NCI-H524 treated with DMSO at 0.1 percent for 48 hours (cell line): ENCODE results near the gene SPACDR.
A peak's percentile ranks its signal among the peaks of the same experiment; 100 is the strongest.
"Not testable (repeated sequence)": the region's sequence is repeated elsewhere in the genome, so short reads cannot be mapped to it uniquely, and the experiment has no call there.

Experiments used
- DNase-seq: peaks from one replicate; lab custom pipeline; 2025; lab: John Stamatoyannopoulos, UW

SPACDR gene

DNA sequence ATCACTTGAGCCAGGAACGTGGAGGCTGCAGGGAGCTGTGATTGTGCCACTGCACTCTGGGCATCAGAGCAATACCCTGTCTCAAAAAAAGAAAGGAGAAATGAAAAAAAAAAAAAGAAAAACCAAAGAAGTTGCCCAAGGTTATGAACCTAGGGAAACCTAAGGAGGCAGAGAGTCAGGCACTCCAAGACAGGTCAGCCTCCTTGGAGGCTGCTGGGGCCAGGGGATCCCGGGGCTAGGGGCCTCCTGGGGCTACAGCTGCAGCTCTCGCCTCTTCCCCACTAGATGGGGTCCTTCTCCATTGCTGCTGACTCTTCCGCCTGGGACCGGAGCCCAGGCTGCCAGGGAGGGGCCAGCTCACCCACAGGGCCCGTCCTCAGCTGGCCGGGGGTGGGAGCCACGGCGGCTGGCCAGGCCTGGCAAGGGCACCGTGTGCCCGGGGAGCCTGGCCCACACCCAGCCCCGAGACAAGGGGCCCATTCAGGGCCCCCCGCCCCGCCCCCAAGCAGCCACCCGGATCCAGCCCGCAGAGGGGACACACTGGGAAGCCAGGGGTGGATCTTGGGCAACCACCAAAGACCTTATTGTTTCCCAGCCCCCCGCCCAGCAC lies 1.7 kb upstream of the SPACDR start:
- peak; percentile 31 for DNase-seq

DNA sequence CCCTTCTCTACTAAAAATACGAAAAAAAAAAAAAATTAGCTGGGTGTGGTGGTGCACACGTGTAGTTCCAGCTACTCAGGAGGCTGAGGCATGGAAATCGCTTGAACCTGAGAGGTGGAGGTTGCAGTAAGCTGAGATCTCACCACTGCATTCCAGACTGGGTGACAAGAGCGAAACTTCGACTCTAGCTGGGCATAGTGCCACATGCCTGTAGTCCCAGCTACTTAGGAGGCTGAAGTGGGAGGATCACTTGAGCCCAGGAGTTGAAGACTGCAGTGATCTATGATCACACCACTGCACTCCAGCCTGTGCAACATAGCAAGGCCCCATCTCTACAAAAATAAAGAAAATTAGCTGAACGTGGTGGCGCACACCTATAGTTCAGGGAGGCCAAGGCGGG lies 1.2 kb upstream of the SPACDR start:
- no peak for DNase-seq

DNA sequence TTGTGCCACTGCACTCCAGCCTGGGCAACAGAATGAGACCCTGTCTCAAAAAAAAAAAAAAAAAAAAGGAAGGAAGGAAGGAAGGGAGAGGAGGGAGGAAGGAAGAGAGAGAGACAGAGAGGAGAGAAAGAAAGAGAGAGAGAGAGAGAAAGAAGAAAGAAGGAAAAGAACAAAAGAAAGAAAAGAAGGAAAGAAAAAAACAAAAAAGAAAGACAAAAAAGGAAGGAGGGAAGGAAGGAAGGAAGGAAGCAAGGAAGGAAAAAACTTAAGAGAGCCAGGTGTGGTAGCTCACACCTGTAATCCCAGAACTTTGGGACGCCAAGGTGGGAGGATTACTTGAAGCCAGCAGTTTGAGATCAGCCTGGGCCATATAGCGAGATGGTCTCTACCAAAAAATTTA lies 731 bp upstream of the SPACDR start:
- DNase-seq, result no peak

DNA sequence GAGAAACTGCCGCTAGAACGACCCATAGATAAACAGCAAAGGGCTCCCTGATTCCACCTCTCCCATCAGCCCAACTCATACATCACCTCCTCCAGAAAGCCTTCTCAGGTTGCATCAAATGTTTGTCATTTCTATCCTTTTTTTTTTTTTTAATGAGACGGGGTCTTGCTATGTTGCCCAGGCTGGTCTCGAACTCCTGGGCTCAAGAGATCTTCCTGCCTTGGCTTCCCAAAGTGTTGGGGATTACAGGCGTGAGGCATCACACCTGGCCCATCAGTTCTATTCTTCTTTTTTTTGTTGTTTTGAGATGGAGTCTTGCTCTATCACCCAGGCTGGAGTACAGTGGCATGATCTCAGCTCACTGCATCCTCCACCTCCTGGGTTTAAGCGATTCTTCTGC lies 7.0 kb downstream of the SPACDR start:
- DNase-seq, result no peak

DNA sequence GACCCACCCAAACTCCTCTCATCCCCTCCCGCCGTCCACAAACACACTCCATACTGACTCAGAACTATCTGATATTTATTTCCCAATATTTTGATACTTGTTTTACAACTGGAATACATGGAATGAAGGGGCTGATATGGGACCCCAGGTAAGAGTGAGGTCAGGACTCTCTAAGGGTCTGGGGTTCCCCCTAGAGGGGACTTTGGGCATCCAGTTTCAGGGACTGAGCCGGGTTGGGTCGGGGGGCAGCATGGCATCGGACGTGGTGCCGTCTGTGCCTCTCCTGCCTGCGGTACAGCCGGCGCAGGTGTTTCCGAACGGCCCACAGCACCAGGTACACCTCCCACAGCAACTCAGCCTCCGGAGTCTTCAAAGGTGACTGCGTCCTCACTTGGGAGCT lies 7.5 kb downstream of the SPACDR start:
- DNase-seq, result no peak

DNA sequence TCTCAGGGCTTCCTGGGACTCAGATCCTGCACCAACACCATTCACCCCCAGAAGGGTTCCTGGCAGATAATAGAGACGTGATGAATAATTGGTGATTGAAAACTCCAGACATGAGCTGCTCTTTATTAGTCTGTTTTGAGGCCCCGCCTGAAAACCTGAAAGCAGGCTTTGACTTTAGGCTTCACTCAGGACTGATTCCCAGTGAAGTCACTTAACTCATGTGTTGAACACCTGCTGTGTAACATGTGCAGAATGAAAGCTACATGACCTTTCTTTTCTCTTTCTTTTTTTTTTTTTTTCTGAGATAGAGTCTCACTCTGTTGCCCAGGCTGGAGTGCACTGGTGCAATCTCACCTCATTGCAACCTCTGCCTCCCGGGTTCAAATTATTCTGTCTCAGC lies 8.9 kb downstream of the SPACDR start:
- no peak for DNase-seq

DNA sequence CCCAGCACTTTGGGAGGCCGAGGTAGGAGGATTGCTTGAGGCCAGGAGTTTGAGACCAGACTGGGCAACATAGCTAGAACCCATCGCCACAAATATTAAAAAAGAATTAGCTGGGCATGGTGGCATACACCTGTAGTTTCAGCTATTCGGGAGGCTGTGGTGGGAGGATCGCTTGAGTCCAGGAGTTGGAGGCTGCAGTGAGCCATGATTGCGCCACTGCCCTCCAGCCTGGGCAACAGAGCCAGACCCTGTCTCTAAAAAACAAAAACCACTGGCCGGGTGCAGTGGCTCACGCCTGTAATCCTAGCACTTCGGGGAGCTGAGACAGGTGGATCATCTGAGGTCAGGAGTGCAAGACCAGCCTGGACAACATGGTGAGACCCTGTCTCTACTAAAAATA lies 10.2 kb downstream of the SPACDR start:
- not testable (repeated sequence) for DNase-seq

DNA sequence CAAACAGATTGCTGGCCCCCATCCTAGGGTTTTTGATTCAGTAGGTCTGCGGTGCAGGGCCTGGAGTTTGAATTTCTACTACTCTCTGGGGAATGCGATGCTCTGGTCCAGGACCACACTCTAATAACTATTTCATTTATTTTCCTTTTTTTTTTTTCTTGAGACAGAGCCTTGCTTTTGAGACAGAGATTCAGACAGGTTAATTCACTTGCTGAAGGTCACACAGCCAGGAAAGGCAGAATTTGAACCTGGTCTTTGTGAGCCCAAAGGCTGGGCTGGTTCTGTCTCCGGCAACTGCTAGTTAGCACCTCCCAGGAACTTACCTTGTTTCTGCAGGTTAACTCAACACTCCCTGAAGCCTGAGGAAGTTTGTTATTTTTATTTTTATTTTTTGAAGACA lies 11.5 kb downstream of the SPACDR start:
- no peak for DNase-seq

DNA sequence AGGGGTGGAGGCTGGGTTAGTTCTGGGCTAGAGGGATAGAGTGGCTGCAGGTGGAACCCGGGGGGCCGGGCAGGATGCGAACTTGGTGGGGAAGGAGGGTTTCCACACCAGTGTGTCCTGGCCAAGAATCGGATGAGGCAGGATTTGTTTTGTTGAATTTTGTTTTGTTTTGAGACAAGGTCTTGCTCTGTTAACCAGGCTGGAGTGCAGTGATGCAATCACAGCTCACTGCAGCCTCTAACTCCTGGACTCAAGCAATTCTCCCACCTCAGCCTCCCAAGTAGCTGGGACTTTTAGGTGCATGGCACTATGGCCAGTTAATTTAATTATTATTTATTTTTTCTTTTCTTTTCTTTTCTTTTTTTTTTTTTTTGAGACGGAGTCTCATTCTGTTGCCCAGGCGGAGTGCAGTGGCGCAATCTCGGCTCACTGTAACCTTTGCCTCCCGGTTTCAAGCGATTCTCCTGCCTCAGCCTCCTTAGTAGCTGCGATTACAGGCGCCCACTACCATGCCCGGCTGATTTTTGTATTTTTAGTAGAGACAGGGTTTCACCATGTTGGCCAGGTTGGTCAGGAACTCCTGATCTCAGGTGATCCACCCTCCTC lies 14.8 kb downstream of the SPACDR start:
- DNase-seq, result no peak

DNA sequence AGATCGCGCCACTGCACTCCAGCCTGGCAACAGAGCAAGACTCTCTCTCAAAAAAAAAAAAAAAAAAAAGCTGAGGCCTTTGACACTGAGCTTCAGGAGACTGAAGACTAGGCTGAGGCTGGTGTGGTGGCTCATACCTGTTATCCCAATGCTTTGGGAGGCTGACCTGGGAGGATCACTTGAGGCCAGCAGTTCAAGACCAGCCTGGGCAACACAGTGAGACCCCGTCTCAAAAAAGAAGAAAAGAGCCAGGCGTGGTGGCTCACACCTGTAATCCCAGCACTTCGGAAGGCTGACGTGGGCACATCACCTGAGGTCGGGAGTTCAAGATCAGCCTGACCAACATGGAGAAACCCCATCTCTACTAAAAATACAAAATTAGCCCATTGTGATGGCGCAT lies 16.7 kb downstream of the SPACDR start:
- DNase-seq, result not testable (repeated sequence)

DNA sequence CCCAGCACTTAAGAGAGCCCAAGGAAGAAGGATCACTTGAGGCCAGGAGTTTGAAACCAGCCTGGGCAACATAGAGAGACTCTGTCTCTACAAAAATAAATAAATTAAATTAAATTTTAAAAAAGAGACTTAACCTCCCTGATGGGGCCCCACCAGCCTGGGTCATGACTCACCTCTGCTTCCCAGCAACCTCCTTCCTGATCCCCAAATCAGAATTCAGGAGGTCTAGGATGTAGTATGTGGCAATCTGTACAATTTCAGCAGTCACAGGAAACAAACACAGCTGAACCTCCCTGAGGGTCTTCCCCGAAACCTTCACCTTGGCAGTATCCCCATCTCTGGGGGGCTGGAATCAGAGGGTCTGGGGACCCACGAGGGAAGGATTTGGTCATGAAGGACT lies 18.0 kb downstream of the SPACDR start:
- DNase-seq, result no peak

DNA sequence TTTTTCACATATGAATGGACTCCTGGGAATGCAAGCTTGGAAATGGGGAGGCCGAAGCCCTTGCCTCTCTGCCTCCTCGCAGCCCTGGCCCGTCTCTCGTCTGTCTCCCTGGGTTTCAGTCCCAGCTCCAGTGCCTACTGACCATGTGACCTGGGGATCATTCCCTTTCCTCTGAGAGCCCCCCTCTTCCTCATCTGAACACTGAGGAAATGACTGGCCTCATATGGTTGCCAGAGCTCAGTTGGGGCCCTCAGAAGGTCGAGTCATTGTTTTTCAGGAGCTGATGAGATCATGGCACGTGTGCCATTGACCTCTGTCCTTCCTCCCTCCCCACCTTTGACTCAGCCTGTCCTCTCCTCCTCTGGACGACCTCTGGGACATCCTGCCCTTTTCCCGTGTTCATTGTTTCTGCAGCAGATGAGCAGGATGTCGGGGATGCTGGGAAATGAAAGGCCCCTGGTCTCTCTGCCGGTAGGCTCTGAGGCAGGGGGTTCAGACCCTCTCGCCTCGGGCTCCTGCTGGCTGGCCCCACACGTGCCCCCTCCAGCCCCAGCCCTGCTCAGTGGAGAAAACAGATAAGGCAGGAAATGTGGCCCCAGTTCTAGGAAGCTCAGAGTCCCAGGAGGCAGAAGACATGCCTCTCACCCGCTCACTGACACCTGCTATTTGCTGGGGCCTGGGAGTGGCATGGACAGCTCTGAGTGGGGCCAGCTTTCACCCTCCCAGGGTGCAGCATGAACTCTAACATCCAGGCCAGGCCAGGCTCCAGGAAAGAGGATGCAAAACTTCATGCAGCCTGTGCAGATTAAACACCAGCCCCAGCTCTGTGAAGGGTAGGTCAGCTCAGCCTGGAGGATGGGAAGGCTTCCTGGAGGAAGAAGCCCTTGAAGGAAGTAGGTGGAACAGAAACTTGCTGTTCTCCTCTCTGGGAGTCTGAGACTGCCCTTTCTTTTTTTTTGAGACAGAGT lies 19.5 kb downstream of the SPACDR start:
- no peak for DNase-seq

DNA sequence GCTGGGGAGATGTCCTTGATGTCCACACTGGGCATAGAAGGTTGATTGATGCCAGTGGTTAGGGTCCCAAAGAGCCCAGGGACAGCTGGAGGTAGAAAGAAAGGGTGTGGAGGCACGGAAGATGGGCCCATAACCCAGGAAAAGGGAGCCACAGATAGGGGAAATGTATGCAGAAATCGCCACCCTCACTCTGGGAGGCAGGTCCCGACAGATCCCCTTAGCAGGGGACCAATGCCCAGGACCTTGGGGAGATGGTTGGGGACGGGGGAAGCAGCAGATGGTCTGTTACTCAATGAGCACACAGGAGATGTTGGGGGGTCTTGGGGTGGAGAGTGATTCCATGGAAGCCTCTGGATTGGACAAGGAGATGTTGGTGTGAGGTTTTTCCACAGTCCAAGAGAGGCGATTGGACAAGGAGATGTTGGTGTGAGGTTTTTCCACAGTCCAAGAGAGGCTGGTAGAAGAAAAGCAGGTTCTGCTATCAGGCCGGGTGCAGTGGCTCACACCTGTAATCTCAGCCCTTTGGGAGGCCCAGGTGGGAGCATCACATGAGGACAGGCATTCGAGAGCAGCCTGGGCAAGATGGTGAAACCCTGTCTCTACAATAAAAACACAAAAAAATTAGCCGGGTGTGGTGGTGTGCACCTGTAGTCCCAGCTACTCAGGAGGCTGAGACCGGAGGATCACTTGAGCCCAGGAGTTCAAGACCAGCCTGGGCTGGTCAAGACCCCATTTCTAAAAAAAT lies 20.8 kb downstream of the SPACDR start:
- no peak for DNase-seq

DNA sequence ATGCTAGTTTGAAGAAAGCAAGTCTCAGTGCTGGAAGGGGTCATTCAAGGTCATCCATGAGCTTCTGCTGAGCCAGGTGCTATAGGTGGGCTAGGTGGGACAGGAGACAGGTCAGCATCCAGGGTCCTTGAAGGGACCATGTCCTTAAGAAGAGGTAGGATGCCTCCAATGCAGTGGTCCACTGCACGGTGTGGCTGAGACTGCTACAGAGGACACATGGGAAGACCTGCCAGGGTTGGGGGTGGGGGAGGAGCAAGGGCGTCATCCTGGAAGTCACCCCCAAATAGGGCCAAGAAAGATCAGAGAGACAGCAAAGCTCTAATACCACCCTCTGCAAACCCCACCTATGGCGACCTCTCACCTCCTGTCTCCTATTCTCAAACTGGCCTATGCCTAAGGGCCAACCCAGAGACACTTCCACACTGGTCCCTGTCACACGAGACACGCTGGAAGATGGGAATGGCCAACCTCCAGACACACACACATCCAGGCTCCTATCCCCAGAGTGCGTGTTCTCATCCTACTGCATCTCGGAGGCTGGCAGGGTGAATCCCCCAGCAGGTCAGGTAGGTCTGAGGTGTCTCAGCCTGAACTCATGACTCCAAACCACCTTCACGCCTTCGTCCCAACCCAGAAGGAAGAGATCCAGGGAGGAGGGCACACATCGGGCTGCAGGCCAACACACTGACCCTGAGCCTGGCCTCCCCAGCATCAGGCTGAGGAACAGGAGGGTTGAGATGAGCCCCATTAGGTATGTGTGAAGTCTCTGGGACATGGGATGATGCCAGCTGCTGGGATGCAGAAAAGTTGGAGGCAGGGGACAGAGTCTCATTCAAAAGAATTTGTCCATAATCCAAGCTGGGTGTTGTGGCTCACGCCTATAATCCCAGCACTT lies 22.2 kb downstream of the SPACDR start:
- DNase-seq, result no peak

DNA sequence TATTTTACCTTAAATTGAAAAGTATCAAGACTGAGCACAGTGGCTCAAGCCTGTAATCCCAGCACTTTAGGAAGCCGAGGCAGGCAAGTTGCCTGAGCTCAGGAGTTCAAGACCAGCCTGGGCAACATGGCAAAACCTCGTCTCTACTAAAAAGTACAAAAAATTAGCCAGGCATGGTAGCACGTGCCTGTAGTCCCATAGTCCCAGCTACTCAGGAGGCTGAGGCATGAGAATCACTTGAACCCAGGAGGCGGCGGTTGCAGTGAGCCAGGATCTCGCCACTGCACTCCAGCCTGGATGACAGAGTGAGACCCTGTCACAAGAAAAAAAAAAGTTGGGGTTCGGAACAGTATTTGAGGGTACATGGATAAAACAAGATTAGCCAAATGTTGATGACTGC lies 24.8 kb downstream of the SPACDR start:
- DNase-seq, result not testable (repeated sequence)

DNA sequence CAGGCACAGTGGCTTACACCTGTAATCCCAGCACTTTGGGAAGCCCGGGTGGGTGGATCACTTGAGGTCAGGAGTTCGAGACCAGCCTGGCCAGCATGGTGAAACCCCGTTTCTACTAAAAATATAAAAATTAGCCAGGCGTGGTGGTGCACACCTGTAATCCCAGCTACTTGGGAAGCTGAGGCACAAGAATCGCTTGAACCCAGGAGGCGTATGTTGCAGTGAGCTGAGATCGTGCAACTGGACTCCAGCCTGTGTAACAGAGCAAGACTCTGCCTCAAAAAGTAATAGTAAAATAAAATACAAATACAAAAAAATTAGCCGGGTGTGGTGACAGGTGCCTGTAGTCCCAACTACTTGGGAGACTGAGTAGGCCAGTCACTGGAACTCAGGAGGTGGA lies 25.3 kb downstream of the SPACDR start:
- DNase-seq, result not testable (repeated sequence)

DNA sequence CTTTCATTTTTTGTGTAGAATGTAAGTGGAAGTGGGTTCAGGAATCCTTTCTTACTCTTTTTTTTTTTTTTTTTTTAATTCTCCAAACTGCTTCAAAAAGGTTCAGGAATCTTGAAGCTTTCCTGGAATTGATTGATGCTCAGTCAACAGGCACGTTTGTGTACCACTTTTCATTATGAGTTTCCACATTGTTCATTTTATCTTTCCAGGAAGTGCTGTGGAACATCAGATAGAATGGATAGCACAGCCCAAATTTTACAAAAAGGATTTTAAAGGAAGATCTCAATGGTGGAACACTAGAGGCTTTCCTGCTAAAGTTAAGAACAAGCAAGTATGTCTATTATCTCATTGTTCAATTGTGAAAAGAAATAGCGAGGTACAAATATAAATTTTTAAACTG lies 25.9 kb downstream of the SPACDR start:
- DNase-seq, result no peak

DNA sequence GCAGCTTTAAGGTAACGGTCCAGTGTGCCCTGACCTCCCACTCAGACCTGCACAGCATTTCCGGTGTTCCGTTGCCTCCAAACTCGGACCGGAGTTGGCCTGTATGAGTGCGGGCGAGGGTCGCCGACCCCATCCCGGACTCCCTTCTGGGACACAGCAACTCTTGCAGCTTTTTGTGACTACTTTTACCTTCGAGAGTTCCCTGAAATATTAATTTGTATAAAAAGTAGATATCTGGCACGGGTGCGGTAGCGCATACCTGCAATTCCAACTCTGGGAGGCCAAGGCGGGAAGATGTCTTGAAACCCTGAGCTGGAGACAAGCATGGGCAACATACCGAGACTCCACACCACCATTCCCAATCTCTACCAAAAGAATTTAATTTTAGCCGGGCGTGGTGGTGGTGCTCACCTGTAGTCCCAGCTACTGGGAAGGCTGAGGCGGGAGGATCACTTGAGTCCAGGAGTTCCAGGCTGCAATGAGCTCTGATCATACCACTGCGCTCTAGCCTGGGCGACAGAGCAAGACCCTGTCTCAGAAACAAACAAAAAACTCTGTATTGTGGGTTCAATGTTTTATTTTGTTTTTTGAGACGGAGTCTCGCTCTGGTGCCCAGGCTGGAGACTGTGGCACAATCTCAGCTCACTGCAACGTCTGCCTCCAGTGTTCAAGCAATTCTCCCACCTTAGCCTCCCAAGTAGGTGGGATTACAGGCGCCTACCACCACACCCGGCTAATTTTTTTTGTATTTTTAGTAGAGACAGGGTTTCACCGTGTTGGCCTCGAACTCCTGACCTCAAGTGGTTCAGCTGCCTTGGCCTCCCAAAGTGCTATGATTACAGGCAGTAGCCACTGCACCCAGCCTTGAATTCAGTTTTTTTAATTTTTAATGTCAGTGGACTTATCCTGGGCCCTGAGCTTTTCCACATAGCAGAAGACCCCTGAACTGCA lies 26.6 kb downstream of the SPACDR start:
- DNase-seq, result no peak

DNA sequence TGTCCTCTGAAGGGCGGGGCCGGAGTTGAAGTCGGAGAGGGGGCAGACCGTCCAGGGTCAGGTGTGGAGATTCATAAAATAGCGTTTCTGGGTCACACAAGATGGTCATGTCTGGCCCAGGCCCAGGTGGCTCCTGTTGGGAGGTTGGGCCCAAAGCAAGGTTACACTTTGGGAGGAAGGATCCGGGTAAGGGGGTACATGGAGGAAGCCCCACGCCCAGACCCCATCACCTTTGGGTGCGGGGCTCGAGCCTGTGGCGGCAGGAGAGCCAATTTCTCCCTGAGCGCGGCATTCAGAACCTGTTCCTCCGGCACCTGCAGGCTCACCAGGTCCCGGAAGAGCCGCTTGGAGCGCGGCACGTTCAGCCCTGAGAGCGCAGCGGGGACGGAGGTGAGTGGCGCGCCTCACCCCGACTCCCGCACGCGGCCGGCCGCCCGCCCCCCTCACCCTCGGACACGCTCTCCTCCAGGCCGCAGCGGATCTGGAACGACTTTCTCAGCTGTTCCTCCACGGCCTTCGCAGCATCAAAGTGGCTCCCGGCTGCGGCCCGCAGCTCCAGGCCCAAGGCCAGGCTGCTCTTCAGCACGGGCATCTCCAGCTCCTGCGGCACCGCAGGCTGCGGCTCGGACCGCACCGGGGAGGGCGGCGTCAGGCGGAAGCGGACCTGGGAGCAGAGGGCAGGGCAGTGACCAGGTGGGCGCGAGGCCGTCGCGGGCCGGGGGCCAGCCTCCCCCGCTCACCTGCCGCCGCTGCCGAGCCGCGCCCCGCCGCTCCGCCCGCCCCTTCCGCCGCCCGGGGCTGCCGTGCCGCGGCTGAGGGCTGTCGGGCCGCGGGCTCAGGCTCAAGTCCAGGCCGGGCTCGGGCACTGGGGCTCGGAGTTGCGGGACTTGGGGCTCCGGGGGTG lies 28.4 kb downstream of the SPACDR start:
- no peak for DNase-seq
